Fibroblast of lung (primary cell): Measurements from ENCODE around the gene COL6A2.

Experiments
- EZH2 ChIP-seq: IDR thresholded peaks from 2 replicates; pipeline ENCODE4 v1.5.1; 2012; ENCODE audit warnings: low read length, control low read depth, mild to moderate bottlenecking; ENCODE audit errors: missing control alignments
- TF ChIP-seq, protein P1 (sequence below), 2 donors: IDR thresholded peaks in 1 of 2; conservative IDR thresholded peaks in 1 of 2; 1 replicate in 1 of 2; 2 replicates in 1 of 2; pipeline ENCODE4 v1.5.1; 2011 to 2012; ENCODE audit warnings: low read length in 2 of 2, control low read depth in 1 of 2, inconsistent platforms in 1 of 2, low read depth in 1 of 2, mild to moderate bottlenecking in 1 of 2

DNA sequence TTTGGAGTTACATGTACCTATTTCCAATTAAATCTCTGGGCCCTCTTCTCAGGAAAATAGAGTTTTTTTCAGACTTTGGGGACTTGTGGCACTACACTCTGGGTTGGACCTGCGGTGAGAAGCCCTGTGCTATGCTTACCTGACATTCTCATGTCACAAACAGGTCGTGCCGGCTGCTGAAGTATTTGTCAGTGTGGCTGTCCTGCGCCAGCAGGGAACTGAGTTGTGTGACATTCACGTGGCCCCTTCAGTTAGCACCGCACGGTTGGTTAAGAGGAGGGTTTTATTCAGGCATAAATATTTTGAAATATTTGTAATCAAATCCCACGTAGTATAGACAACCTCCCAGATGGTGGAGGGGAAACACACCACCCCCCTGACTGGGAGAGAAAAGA lies 6.3 kb upstream of the COL6A2 start:
- TF ChIP-seq, protein P1, sequence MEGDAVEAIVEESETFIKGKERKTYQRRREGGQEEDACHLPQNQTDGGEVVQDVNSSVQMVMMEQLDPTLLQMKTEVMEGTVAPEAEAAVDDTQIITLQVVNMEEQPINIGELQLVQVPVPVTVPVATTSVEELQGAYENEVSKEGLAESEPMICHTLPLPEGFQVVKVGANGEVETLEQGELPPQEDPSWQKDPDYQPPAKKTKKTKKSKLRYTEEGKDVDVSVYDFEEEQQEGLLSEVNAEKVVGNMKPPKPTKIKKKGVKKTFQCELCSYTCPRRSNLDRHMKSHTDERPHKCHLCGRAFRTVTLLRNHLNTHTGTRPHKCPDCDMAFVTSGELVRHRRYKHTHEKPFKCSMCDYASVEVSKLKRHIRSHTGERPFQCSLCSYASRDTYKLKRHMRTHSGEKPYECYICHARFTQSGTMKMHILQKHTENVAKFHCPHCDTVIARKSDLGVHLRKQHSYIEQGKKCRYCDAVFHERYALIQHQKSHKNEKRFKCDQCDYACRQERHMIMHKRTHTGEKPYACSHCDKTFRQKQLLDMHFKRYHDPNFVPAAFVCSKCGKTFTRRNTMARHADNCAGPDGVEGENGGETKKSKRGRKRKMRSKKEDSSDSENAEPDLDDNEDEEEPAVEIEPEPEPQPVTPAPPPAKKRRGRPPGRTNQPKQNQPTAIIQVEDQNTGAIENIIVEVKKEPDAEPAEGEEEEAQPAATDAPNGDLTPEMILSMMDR (conservative IDR thresholded peaks at IDR 0.05 in 1 of 2, IDR thresholded peaks at IDR 0.05 in 1 of 2; ENCODE audit: low read depth in 1 of 2, low read length in 2 of 2), result no peak
- TF ChIP-seq EZH2, result no peak
